Choroid plexus epithelial cell (primary cell): ENCODE results near the gene MYO5C.
"Not testable (repeated sequence)": the region's sequence is repeated elsewhere in the genome, so short reads cannot be mapped to it uniquely, and the experiment has no call there.

Experiments used
- DNase-seq: peaks from one replicate; pipeline ENCODE4 v3.0.0-alpha.2; 2010; ENCODE audit warnings: low read depth
- H3K4me3 ChIP-seq: 2 replicates; pipeline ENCODE4 v1.5.1; 2011; ENCODE audit warnings: low read depth, mild to moderate bottlenecking, control low read depth, low read length, moderate library complexity
- CTCF ChIP-seq: conservative IDR thresholded peaks from 2 replicates; pipeline ENCODE4 v1.5.1; 2011; ENCODE audit warnings: low read depth, mild to moderate bottlenecking, control low read depth, inconsistent platforms, low read length, moderate library complexity

Gene MYO5C

GRCh38 chr15:52288051-52288942 is 7.3 kb downstream of the MYO5C start:
- peak; percentile 40 for DNase-seq
- TF ChIP-seq CTCF = no peak
- no peak overlapping the region for H3K4me3 ChIP-seq

- H3K4me3 ChIP-seq = no peak overlapping the region
- no peak for TF ChIP-seq CTCF
- no peak for DNase-seq
Measured at GRCh38 chr15:52287114-52287513, 8.5 kb downstream of the MYO5C start.

GRCh38 chr15:52285941-52286340 is 9.7 kb downstream of the MYO5C start:
- H3K4me3 ChIP-seq, DNase-seq: not testable (repeated sequence)

GRCh38 chr15:52284164-52284563 is 11.4 kb downstream of the MYO5C start:
- no peak overlapping the region for H3K4me3 ChIP-seq
- DNase-seq = peak; percentile 60
- no peak for TF ChIP-seq CTCF

GRCh38 chr15:52283281-52283680 is 12.3 kb downstream of the MYO5C start:
- DNase-seq = no peak
- no peak for TF ChIP-seq CTCF
- H3K4me3 ChIP-seq = no peak overlapping the region

GRCh38 chr15:52282418-52282817 is 13.2 kb downstream of the MYO5C start:
- DNase-seq = no peak
- no peak for TF ChIP-seq CTCF

GRCh38 chr15:52281085-52282035 is 14.2 kb downstream of the MYO5C start:
- DNase-seq = no peak
- no peak overlapping the region for H3K4me3 ChIP-seq
- no peak for TF ChIP-seq CTCF

More at GRCh38 chr15:52282418-52282817, 13.2 kb downstream of the MYO5C start:
- no peak overlapping the region for H3K4me3 ChIP-seq
